K562 (cell line): ENCODE results near the gene GPC2. TPM values are rescaled to one million over a fixed set of nuclear protein-coding genes. Genes with fewer than 3 reads are reported as not detected.

Experiments used
- FOSL1 ChIP-seq: fragments of 200-800 bp; sonication (Bioruptor generic); conservative IDR thresholded peaks from 2 replicates; pipeline ENCODE4 v1.6.1; 2016; ENCODE audit warnings: missing genetic modification characterization, missing compliant biosample characterization
- HDGF ChIP-seq: fragments of 450-650 bp; IDR thresholded peaks from 2 replicates; pipeline ENCODE4 v1.6.1; 2016
- MYC ChIP-seq, 2 experiments: fragments of 250-450 bp in 1 of 2; sonication (Bioruptor Pico) in 1 of 2; IDR thresholded peaks; 2 replicates each; pipeline versions ENCODE4 v1.5.1 to v1.6.1; 2012 to 2021; ENCODE audit warnings: low read depth in 2 of 2, borderline replicate concordance in 1 of 2, improper control_type of control experiment in 1 of 2, low read length in 1 of 2, mild to moderate bottlenecking in 1 of 2, moderate library complexity in 1 of 2
- NFE2L1 ChIP-seq: fragments of 450-650 bp; IDR thresholded peaks from 2 replicates; pipeline ENCODE4 v1.6.1; 2016; ENCODE audit warnings: missing genetic modification characterization, low read depth, mild to moderate bottlenecking, missing compliant biosample characterization, moderate library complexity, borderline replicate concordance
- POLR2G ChIP-seq: fragments of 200-400 bp; formaldehyde crosslinking; IDR thresholded peaks from 2 replicates; pipeline ENCODE4 v1.6.1; 2017; ENCODE audit warnings: low read depth, mild to moderate bottlenecking, antibody characterized with exemption, low read length, moderate library complexity
- PURB ChIP-seq: sonication (generic); formaldehyde crosslinking; IDR thresholded peaks from 2 replicates; pipeline ENCODE4 v1.9.0; 2021; ENCODE audit warnings: low read depth, mild to moderate bottlenecking, missing genetic modification reagents
- SIX5 ChIP-seq, 2 experiments: IDR thresholded peaks; 2 replicates each; pipeline ENCODE4 v1.6.1; 2011; ENCODE audit warnings: low read length in 2 of 2, borderline replicate concordance in 1 of 2, low read depth in 1 of 2, mild to moderate bottlenecking in 1 of 2, moderate library complexity in 1 of 2; ENCODE audit not compliant: insufficient read depth in 1 of 2
- TAF1 ChIP-seq: IDR thresholded peaks from 2 replicates; pipeline ENCODE4 v1.6.1; 2011; ENCODE audit warnings: mild to moderate bottlenecking, low read length, moderate library complexity; ENCODE audit not compliant: insufficient read depth, control insufficient read depth, severe bottlenecking; ENCODE audit errors: extremely low read depth
- ZEB2 ChIP-seq: fragments of 450-650 bp; IDR thresholded peaks from 2 replicates; pipeline ENCODE4 v1.6.1; 2016
- ZNF133 ChIP-seq: fragments of 250-450 bp; sonication (Bioruptor Pico); IDR thresholded peaks from 2 replicates; pipeline ENCODE4 v1.4.0; 2020; ENCODE audit warnings: mild to moderate bottlenecking
- ZNF583 ChIP-seq: fragments of 250-450 bp; sonication (Bioruptor Pico); IDR thresholded peaks from 2 replicates; pipeline ENCODE4 v1.4.0; 2020
- ZNF766 ChIP-seq: fragments of 200-800 bp; sonication (Bioruptor generic); conservative IDR thresholded peaks from 2 replicates; pipeline ENCODE4 v1.6.1; 2016; ENCODE audit warnings: missing genetic modification characterization, missing compliant biosample characterization
- polyA plus RNA-seq, 8 experiments: library from polyadenylated mRNA; depleted of rRNA in 4 of 8; stranded (reverse) in 5 of 8; unstranded in 3 of 8; fragments of >200 nt; fragmentation: Nextera tagmentation in 2 of 8; fragmentation: Illumina TruSeq in 1 of 8; extraction: Ambion mirVana in 2 of 8; extraction: Trizol in 1 of 8; gene quantifications; 2 replicates each; pipeline versions ENCODE4 v1.2.1 to v1.2.3, GENCODE V29; 2011 to 2014; ENCODE audit warnings: inconsistent platforms in 1 of 8, missing spikeins in 1 of 8
- total RNA-seq, 7 experiments: library from RNA; depleted of rRNA in 6 of 7; stranded (reverse); fragments of >200 nt in 6 of 7; fragmentation: Illumina TruSeq in 2 of 7; extraction: Trizol in 2 of 7; gene quantifications; 2 replicates each; pipeline versions ENCODE4 v1.2.1 to v1.2.3, GENCODE V29; 2011 to 2021; ENCODE audit warnings: low replicate concordance in 1 of 7
- TF ChIP-seq, protein P1 (sequence below): fragments of 450-650 bp; IDR thresholded peaks from 2 replicates; pipeline ENCODE4 v1.6.1; 2016; ENCODE audit warnings: low read depth, mild to moderate bottlenecking, moderate library complexity
- TF ChIP-seq, protein P2 (sequence below): sonication (generic); IDR thresholded peaks from 2 replicates; pipeline ENCODE4 v1.6.1; 2016
- TF ChIP-seq, protein P3 (sequence below): fragments of 450-650 bp; IDR thresholded peaks from 2 replicates; pipeline ENCODE4 v1.6.1; 2018; ENCODE audit not compliant: partially characterized antibody
- TF ChIP-seq, protein P4 (sequence below): fragments of 250-450 bp; sonication (Bioruptor Pico); IDR thresholded peaks from 2 replicates; pipeline ENCODE4 v1.8.0; 2021; ENCODE audit warnings: moderate library complexity, mild to moderate bottlenecking, inconsistent platforms
- TF ChIP-seq, protein P5 (sequence below): sonication (generic); formaldehyde crosslinking; IDR thresholded peaks from 2 replicates; pipeline ENCODE4 v1.8.0; 2022; ENCODE audit warnings: missing genetic modification reagents, mild to moderate bottlenecking, borderline replicate concordance

The GPC2 gene
- total and polyA plus RNA-seq, 9 of the 15 experiments (the other 6 are each of a cell fraction or from before 2014, with no cell fraction given), result 0.06 to 7.7 (median 1.4) TPM; not detected in 1

DNA sequence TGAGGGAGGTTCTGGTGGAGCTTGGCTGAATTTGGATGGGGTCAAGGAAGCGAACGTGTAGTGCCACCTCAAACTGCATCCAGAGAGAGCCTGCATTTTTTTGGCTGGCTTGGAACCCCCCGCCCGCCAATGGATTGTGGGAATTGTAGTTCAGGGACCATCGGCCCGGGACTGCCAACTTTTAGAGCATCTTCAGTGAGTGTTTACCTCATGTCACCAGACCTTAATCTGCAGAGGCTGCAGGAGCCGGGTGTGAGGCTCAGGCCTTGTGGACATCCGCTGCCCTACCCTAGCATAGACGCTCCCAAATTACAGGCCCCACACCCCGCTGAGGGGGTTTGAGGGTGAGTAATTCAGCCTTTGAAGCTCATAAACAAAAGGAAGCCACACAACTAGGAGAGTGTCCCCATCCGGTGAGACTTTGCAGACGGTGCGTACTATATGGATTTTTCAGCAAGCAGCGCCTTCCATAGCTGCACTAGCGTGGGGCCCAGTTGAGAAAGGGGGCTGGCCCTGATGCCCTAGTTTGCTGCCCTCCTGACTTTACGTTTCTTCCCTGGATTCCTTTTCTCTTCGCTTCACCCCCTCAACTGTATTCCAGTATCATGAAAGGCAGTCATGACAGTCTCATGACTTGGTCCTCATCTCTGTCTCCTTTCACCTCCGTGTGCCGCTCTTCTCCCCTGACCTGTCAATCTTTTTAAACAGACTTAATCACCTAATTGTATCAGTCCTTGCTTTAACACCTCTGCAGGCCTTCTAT is 57.0 kb downstream of the GPC2 start (continued):
- TF ChIP-seq, protein P1, sequence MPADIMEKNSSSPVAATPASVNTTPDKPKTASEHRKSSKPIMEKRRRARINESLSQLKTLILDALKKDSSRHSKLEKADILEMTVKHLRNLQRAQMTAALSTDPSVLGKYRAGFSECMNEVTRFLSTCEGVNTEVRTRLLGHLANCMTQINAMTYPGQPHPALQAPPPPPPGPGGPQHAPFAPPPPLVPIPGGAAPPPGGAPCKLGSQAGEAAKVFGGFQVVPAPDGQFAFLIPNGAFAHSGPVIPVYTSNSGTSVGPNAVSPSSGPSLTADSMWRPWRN, result no peak
- TF ChIP-seq NFE2L1 (no peak), POLR2G (peak; percentile 1; the same call in 1 of the 2 replicates), FOSL1 (tag) (no peak), TAF1 (no peak), MYC (IDR thresholded peaks at IDR 0.05; ENCODE audit: low read depth, low read length) (no peak), MYC (CRISPR knock-in tag; IDR thresholded peaks at IDR 0.05; ENCODE audit: borderline replicate concordance, low read depth) (no peak), ZEB2 (no peak), PURB (CRISPR knock-in tag) (no peak), ZNF766 (CRISPR knock-in tag) (peak; percentile 8; the same call in 1 of the 2 replicates), SIX5 (IDR thresholded peaks at IDR 0.05; ENCODE audit: borderline replicate concordance in 1 of 2, insufficient read depth in 1 of 2, low read depth in 1 of 2, low read length in 2 of 2) (peak; percentile 47 to 52; a peak in 2 of 4 replicates), HDGF (peak; percentile 76), ZNF133 (no peak), ZNF583 (CRISPR knock-in tag) (no peak)
- TF ChIP-seq, protein P2, sequence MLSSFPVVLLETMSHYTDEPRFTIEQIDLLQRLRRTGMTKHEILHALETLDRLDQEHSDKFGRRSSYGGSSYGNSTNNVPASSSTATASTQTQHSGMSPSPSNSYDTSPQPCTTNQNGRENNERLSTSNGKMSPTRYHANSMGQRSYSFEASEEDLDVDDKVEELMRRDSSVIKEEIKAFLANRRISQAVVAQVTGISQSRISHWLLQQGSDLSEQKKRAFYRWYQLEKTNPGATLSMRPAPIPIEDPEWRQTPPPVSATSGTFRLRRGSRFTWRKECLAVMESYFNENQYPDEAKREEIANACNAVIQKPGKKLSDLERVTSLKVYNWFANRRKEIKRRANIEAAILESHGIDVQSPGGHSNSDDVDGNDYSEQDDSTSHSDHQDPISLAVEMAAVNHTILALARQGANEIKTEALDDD, result no peak
- TF ChIP-seq, protein P3, sequence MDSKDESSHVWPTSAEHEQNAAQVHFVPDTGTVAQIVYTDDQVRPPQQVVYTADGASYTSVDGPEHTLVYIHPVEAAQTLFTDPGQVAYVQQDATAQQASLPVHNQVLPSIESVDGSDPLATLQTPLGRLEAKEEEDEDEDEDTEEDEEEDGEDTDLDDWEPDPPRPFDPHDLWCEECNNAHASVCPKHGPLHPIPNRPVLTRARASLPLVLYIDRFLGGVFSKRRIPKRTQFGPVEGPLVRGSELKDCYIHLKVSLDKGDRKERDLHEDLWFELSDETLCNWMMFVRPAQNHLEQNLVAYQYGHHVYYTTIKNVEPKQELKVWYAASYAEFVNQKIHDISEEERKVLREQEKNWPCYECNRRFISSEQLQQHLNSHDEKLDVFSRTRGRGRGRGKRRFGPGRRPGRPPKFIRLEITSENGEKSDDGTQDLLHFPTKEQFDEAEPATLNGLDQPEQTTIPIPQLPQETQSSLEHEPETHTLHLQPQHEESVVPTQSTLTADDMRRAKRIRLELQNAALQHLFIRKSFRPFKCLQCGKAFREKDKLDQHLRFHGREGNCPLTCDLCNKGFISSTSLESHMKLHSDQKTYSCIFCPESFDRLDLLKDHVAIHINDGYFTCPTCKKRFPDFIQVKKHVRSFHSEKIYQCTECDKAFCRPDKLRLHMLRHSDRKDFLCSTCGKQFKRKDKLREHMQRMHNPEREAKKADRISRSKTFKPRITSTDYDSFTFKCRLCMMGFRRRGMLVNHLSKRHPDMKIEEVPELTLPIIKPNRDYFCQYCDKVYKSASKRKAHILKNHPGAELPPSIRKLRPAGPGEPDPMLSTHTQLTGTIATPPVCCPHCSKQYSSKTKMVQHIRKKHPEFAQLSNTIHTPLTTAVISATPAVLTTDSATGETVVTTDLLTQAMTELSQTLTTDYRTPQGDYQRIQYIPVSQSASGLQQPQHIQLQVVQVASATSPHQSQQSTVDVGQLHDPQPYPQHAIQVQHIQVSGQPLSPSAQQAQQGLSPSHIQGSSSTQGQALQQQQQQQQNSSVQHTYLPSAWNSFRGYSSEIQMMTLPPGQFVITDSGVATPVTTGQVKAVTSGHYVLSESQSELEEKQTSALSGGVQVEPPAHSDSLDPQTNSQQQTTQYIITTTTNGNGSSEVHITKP, result peak; percentile 92
- TF ChIP-seq, protein P4, sequence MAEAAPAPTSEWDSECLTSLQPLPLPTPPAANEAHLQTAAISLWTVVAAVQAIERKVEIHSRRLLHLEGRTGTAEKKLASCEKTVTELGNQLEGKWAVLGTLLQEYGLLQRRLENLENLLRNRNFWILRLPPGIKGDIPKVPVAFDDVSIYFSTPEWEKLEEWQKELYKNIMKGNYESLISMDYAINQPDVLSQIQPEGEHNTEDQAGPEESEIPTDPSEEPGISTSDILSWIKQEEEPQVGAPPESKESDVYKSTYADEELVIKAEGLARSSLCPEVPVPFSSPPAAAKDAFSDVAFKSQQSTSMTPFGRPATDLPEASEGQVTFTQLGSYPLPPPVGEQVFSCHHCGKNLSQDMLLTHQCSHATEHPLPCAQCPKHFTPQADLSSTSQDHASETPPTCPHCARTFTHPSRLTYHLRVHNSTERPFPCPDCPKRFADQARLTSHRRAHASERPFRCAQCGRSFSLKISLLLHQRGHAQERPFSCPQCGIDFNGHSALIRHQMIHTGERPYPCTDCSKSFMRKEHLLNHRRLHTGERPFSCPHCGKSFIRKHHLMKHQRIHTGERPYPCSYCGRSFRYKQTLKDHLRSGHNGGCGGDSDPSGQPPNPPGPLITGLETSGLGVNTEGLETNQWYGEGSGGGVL, result no peak
- TF ChIP-seq, protein P5, sequence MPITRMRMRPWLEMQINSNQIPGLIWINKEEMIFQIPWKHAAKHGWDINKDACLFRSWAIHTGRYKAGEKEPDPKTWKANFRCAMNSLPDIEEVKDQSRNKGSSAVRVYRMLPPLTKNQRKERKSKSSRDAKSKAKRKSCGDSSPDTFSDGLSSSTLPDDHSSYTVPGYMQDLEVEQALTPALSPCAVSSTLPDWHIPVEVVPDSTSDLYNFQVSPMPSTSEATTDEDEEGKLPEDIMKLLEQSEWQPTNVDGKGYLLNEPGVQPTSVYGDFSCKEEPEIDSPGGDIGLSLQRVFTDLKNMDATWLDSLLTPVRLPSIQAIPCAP (CRISPR knock-in tag), result no peak
